GM18873 (cell line): ENCODE data around the gene LIME1.

Source experiments
- ATAC-seq: cut with Tn5 transposase; IDR thresholded peaks from one replicate; pipeline ENCODE4 v1.9.1; 2021; ENCODE audit warnings: mild to moderate bottlenecking, moderate library complexity, moderate number of reproducible peaks; ENCODE audit not compliant: unreplicated experiment, low FRiP score

LIME1 gene

GRCh38 chr20:63696628-63697356 is 39.7 kb upstream of the LIME1 start, which contains the start of gene TNFRSF6B:
TSS of gene TNFRSF6B (plus strand) at chr20:63696652. CDS start at chr20:63696768, 116 bp downstream.
- ATAC-seq = no peak

- no peak for ATAC-seq
Measured at GRCh38 chr20:63697357-63697867, 39.1 kb upstream of the LIME1 start.

- ATAC-seq = no peak
Measured at GRCh38 chr20:63697868-63698545, 38.5 kb upstream of the LIME1 start.

- no peak for ATAC-seq
Measured at GRCh38 chr20:63698739-63699465, 37.6 kb upstream of the LIME1 start.

GRCh38 chr20:63699466-63700198 is 36.8 kb upstream of the LIME1 start:
- ATAC-seq = no peak

- no peak for ATAC-seq
Measured at GRCh38 chr20:63700199-63701050, 36.0 kb upstream of the LIME1 start.

- no peak for ATAC-seq
Measured at GRCh38 chr20:63701051-63701328, 35.5 kb upstream of the LIME1 start.

GRCh38 chr20:63701329-63702035 is 35.0 kb upstream of the LIME1 start:
- no peak for ATAC-seq

GRCh38 chr20:63702036-63702665 is 34.3 kb upstream of the LIME1 start:
- ATAC-seq = no peak

GRCh38 chr20:63702751-63703470 is 33.6 kb upstream of the LIME1 start:
- ATAC-seq = no peak

- ATAC-seq = no peak
Measured at GRCh38 chr20:63703471-63703975, 32.9 kb upstream of the LIME1 start.

- ATAC-seq = no peak
Measured at GRCh38 chr20:63703976-63704748, 32.3 kb upstream of the LIME1 start.

- ATAC-seq = no peak
Measured at GRCh38 chr20:63704749-63705117, 31.7 kb upstream of the LIME1 start.

GRCh38 chr20:63705232-63706026 is 31.0 kb upstream of the LIME1 start:
- no peak for ATAC-seq

- no peak for ATAC-seq
Measured at GRCh38 chr20:63706027-63706695, 30.3 kb upstream of the LIME1 start.
